ENCODE measurements around the gene CLCA2.

- TF ChIP-seq POLR2AphosphoS5 (IDR thresholded peaks at IDR 0.05): no peak
- no peak for TF ChIP-seq CTCF (IDR thresholded peaks at IDR 0.05)
Measured at GRCh38 chr1:86455073-86455472, 31.1 kb downstream of the CLCA2 start.

Data from gastroesophageal sphincter (tissue), 3 donors.